HepG2 (cell line): ENCODE measurements around the gene PFDN5. TPM values are rescaled to one million over a fixed set of nuclear protein-coding genes. Genes with fewer than 3 reads are reported as not detected.

Experiments
- ATAC-seq: fragments of 200-7000 bp; cut with Tn5 transposase; 3 replicates; pipeline ENCODE4 v1.9.1; 2020; ENCODE audit warnings: mild to moderate bottlenecking, moderate library complexity
- BruUV-seq: library from RNA; stranded (reverse); fragments of 400-500 nt; replicated peaks from 2 replicates; lab custom pipeline; 2021; lab: Mats Ljungman, UMichigan
- CTCF ChIA-PET: fragments of 300-600 bp; formaldehyde crosslinking; extraction: SDS; loops from one replicate; lab custom pipeline; 2021; ENCODE audit warnings: low total read pairs, inconsistent platforms, low intra/inter-chr PET ratio; lab: Yijun Ruan, JAX
- POLR2A ChIA-PET: fragments of 350-600 bp; sonication (Branson Sonifier 250); formaldehyde crosslinking; loops from one replicate; lab custom pipeline; 2020; ENCODE audit warnings: antibody characterized with exemption, inconsistent platforms; lab: Yijun Ruan, JAX
- DNase-seq: peaks from one replicate; pipeline ENCODE4 v3.0.0-alpha.2; 2015; ENCODE audit warnings: low spot score
- FAIRE-seq: peaks from 3 replicates; lab custom pipeline; 2011; peaks lifted over from hg19 to GRCh38; lab: Jason Lieb, UNC
- H2AFZ ChIP-seq: one replicate; pipeline ENCODE4 v1.6.1; 2011; ENCODE audit warnings: low read length, inconsistent platforms
- H3K27ac ChIP-seq: fragments of 300-600 bp; 3 replicates; pipeline ENCODE4 v1.8.0; 2011; ENCODE audit warnings: mixed run types, mild to moderate bottlenecking, mixed read lengths, low read length, inconsistent platforms; ENCODE audit not compliant: insufficient read depth; ENCODE audit errors: extremely low read length
- H3K27me3 ChIP-seq, 2 experiments: fragments of 200-600 bp in 1 of 2; 2 replicates in 1 of 2; 3 replicates in 1 of 2; pipeline versions ENCODE4 v1.6.0 to v1.8.0; 2011; ENCODE audit warnings: low read length in 2 of 2, mild to moderate bottlenecking in 2 of 2, moderate library complexity in 2 of 2, inconsistent platforms in 1 of 2; ENCODE audit not compliant: insufficient read depth in 2 of 2, control insufficient read depth in 1 of 2
- H3K36me3 ChIP-seq, 2 experiments: fragments of 200-600 bp in 1 of 2; replicated peaks in 1 of 2; 2 replicates in 1 of 2; 3 replicates in 1 of 2; pipeline versions ENCODE4 v1.5.1 to v1.8.0; 2011; ENCODE audit warnings: low read length in 2 of 2, inconsistent platforms in 1 of 2; ENCODE audit not compliant: insufficient read depth in 2 of 2, control insufficient read depth in 1 of 2
- H3K4me1 ChIP-seq: 2 replicates; pipeline ENCODE4 v1.5.1; 2012; ENCODE audit warnings: low read length, inconsistent platforms; ENCODE audit not compliant: insufficient read depth
- H3K4me2 ChIP-seq: 2 replicates; pipeline ENCODE4 v1.6.0; 2011; ENCODE audit warnings: low read depth, low read length, inconsistent platforms
- H3K4me3 ChIP-seq, 3 experiments: fragments of 200-600 bp in 1 of 3; sonication (generic), shearing (Covaris generic) in 1 of 3; replicated peaks in 1 of 3; 2 replicates each; pipeline ENCODE4 v1.5.1; 2011 to 2016; ENCODE audit warnings: low read length in 3 of 3, inconsistent platforms in 2 of 3, low read depth in 2 of 3, mild to moderate bottlenecking in 2 of 3, control low read depth in 1 of 3, mixed read lengths in 1 of 3; ENCODE audit not compliant: insufficient read depth in 1 of 3
- H3K79me2 ChIP-seq: one replicate; pipeline ENCODE4 v1.6.1; 2011; ENCODE audit warnings: low read length, inconsistent platforms; ENCODE audit not compliant: insufficient read depth
- H3K9ac ChIP-seq: 2 replicates; pipeline ENCODE4 v1.6.0; 2011; ENCODE audit warnings: mild to moderate bottlenecking, low read depth, low read length, inconsistent platforms; ENCODE audit not compliant: insufficient read depth
- H3K9me3 ChIP-seq: 2 replicates; pipeline ENCODE4 v1.5.1; 2012; ENCODE audit warnings: mild to moderate bottlenecking, low read length
- H4K20me1 ChIP-seq: 2 replicates; pipeline ENCODE4 v1.6.0; 2011; ENCODE audit warnings: inconsistent platforms, mild to moderate bottlenecking, low read length, moderate library complexity; ENCODE audit not compliant: insufficient read depth
- CTCF ChIP-seq: sonication (generic); formaldehyde crosslinking; IDR thresholded peaks from 2 replicates; pipeline ENCODE4 v1.5.0; 2020; ENCODE audit warnings: mild to moderate bottlenecking, missing genetic modification reagents, moderate library complexity
- GLI4 ChIP-seq: sonication (generic); formaldehyde crosslinking; IDR thresholded peaks from 2 replicates; pipeline ENCODE4 v1.5.1; 2020; ENCODE audit warnings: missing genetic modification reagents, mild to moderate bottlenecking, moderate library complexity, borderline replicate concordance
- KDM2A ChIP-seq: sonication (generic); formaldehyde crosslinking; IDR thresholded peaks from 2 replicates; pipeline ENCODE4 v1.4.0; 2020; ENCODE audit warnings: low read depth, missing genetic modification reagents, borderline replicate concordance
- SP4 ChIP-seq: sonication (generic); formaldehyde crosslinking; IDR thresholded peaks from 2 replicates; pipeline ENCODE4 v1.8.1; 2023; ENCODE audit warnings: mild to moderate bottlenecking, missing genetic modification reagents
- STAG1 ChIP-seq: sonication (generic); formaldehyde crosslinking; IDR thresholded peaks from 2 replicates; pipeline ENCODE4 v1.4.0; 2020; ENCODE audit warnings: missing genetic modification reagents
- ZNF652 ChIP-seq: IDR thresholded peaks from 2 replicates; pipeline ENCODE4 v1.6.1; 2016; ENCODE audit warnings: low read depth, borderline replicate concordance
- WGBS: methylation state at CpG from one replicate; pipeline ENCODE4 v1.1.6; 2017; ENCODE audit warnings: low lambda C conversion rate; 5-methylcytosine and 5-hydroxymethylcytosine counted together
- in situ Hi-C: cut with HindIII; loops from 2 replicates; pipeline ENCODE4 v1.10.0; 2017; ENCODE audit warnings: low pct_unique_long_range_greater_than_20kb; ENCODE audit not compliant: extremely low pct_ligation_motif_present
- intact Hi-C: fragments of 100-400 bp; cut with micrococcal nuclease; formaldehyde crosslinking; loops from one replicate; pipeline ENCODE4 v1.10.0; 2022; ENCODE audit not compliant: unreplicated experiment
- polyA plus RNA-seq, 8 experiments: library from polyadenylated mRNA; depleted of rRNA in 3 of 8; stranded (reverse) in 7 of 8; unstranded in 1 of 8; fragments of >200 nt; fragmentation: Illumina TruSeq in 4 of 8; extraction: Trizol in 4 of 8; gene quantifications; 2 replicates each; pipeline versions ENCODE4 v1.2.1 to v1.2.3, GENCODE V29; 2011 to 2016; ENCODE audit warnings: low read depth in 4 of 8, missing spikeins in 1 of 8, mixed read lengths in 1 of 8; ENCODE audit not compliant: insufficient read depth in 1 of 8
- total RNA-seq, 5 experiments: library from RNA; depleted of rRNA; stranded (reverse); fragments of >200 nt; fragmentation: Illumina TruSeq; extraction: Trizol; gene quantifications; 2 replicates each; pipeline ENCODE4 v1.2.3, GENCODE V29; 2016; ENCODE audit warnings: low read depth in 1 of 5

The PFDN5 gene
- total and polyA plus RNA-seq, 2 of the 13 experiments (the other 11 are each of a cell fraction or from before 2014, with no cell fraction given) = 449 to 462 TPM

- in situ Hi-C loops = loop anchor here (5.0 kb wide), 1 partner anchor 176 kb away; the partner anchor contains the start of gene TARBP2
Observed at GRCh38 chr12:53326460-53327185, 31.3 kb downstream of the PFDN5 start.

GRCh38 chr12:53327435-53328042 lies 32.2 kb downstream of the PFDN5 start:
- ATAC-seq = peak; percentile 11
- ChIA-PET POLR2A (interaction anchor here (0.9 to 1.5 kb wide), 5 partner anchors 20 to 174 kb away, joined by 3 to 5 read pairs (median 4); partner anchors contain the start of genes PFDN5, PRR13, SP1 and TARBP2), CTCF (interaction anchor here (1.9 kb wide), 1 partner anchor 17 kb away, joined by 6 read pairs; no protein-coding TSS in a partner anchor)
- Histone ChIP-seq H4K20me1 (no peaks in the 10 kb centered on the region), H2AFZ (no peak overlapping the region), H3K36me3 (no peaks in the 10 kb centered on the region), H3K4me1 (peaks cover 36% of the 10 kb centered on the region), H3K27ac (no peak overlapping the region), H3K27me3 (peaks cover 4 to 23% of the 10 kb centered on the region in 2 experiments; a peak in 4 of 5 replicates), H3K9me3 (no peaks in the 10 kb centered on the region), H3K79me2 (no peaks in the 10 kb centered on the region), H3K9ac (no peak overlapping the region), H3K4me2 (peak overlapping the region; percentile 49), H3K4me3 (peak overlapping the region in 1 of 3 experiments; percentile 45; a peak in 1 of 6 replicates)
- no peak for DNase-seq
- in situ Hi-C loops (loop anchor here (5.0 kb wide), 1 partner anchor 175 kb away; the partner anchor contains the start of gene TARBP2), intact Hi-C loops (no loop called here)
- FAIRE-seq = no peak
- BruUV-seq = no TSS peak
- 0 out of 2 replicates have a peak, but pooled peaks have one; percentile 34 for TF ChIP-seq SP4 (CRISPR knock-in tag)
- peak; percentile 25 for TF ChIP-seq STAG1 (CRISPR knock-in tag)
- peak; percentile 25; the same call in 1 of the 2 replicates for TF ChIP-seq CTCF (CRISPR knock-in tag)
- TF ChIP-seq KDM2A = no peak
- 27% methylated on average over 3 of the region's 3 CpGs for WGBS

More at GRCh38 chr12:53326460-53327185, 31.3 kb downstream of the PFDN5 start:
- Histone ChIP-seq H3K4me1 (peaks cover 45% of the 10 kb centered on the region), H4K20me1 (no peaks in the 10 kb centered on the region), H2AFZ (no peak overlapping the region), H3K9me3 (no peaks in the 10 kb centered on the region), H3K27me3 (peaks cover 3 to 18% of the 10 kb centered on the region in 2 experiments; a peak in 4 of 5 replicates), H3K27ac (no peak overlapping the region), H3K9ac (no peak overlapping the region), H3K36me3 (no peaks in the 10 kb centered on the region), H3K79me2 (no peaks in the 10 kb centered on the region), H3K4me2 (no peak overlapping the region), H3K4me3 (no peak overlapping the region)
- 82% methylated on average over 8 of the region's 8 CpGs for WGBS
- no TSS peak for BruUV-seq
- CTCF ChIA-PET = interaction anchor here (1.9 kb wide), 1 partner anchor 18 kb away, joined by 6 read pairs; no protein-coding TSS in a partner anchor
- no peak for TF ChIP-seq GLI4 (CRISPR knock-in tag)
- TF ChIP-seq ZNF652 (CRISPR knock-in tag) = peak; percentile 57; the same call in 1 of the 2 replicates
- DNase-seq = no peak
- no peak for ATAC-seq
- no peak for FAIRE-seq
- intact Hi-C loops = no loop called here
- POLR2A ChIA-PET = interaction anchor here (0.9 to 3.2 kb wide), 3 partner anchors 18 to 115 kb away, joined by 3 to 23 read pairs (median 4); partner anchors contain the start of gene PRR13
